Activated naive CD8-positive, alpha-beta T cell treated with anti-CD3 and anti-CD28 coated beads, Interleukin-2, amount 50 U/mL, for 16 hours (primary cell): ENCODE results near the gene LRAT.

Experiments used
- DNase-seq: peaks from one replicate; pipeline ENCODE4 v3.0.0-alpha.2; 2020; ENCODE audit warnings: low read depth, low spot score

Gene LRAT

GRCh38 chr4:154760895-154761294 lies 17.1 kb downstream of the LRAT start:
- DNase-seq: no peak

DNA sequence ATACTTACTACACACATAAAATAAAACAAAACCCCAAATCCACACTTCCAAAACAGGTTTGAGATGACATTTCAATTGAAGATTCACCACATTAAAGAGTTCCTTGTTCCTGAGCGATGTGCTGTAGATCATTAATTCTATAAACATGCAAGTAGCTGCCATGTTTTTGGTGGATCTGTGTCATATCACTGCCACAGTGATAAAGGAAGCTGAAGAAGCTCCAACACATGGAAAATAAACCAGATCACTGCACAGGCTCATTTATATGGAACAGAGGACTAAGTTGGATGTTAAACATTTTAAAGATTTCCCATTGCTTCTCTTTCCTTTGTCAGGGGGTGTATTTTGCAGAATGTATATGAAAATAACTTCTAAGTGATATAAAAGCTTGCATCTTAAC lies 34.5 kb downstream of the LRAT start:
- DNase-seq: no peak

- no peak for DNase-seq
Observed at GRCh38 chr4:154779362-154779947, 35.7 kb downstream of the LRAT start.

DNA sequence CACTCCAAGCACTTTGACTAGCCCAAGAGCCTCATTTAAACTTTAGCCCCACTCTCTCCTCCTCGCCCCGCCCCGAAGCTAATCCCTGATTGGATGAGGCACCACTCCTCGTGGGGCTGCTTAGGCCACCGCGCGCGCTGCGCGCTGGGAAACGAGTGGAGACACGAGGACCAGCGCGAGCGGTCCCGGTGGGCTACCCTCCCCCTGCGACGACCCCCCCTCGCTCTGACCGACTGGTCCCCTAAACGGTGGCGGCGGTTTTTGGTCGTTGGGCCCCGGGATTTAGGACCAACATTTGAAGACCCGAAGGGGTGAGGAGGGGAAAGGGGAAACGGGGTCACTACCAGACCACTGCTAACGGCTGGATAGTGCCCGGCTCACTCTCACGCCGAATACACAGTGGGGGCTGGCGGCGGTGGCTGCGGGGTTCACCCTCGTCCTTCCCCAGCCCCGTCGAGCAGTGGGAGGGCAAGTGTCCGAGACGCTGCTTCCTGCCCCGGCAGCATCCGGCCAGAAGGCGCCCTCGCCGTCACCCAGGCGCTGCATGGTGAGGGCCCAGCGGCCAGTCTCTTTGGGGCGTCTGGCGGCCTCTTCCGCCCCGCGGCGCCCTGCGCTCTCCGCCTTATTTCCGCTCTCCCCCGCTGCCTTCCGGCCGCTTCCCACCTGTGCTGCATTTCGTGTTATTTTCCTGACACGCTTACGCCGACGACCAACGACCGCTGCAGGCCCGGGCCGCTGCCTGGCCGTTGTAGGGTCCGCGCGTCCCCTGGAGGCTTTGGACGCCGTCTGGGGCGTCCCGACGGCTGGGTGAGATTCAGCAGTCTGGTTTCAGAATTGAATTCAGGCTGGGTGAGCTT lies 37.6 kb downstream of the LRAT start, which contains the start of gene RBM46:
Gene RBM46 (plus strand): TSS at position 147 of the 857 bp plus-strand sequence. CDS start 15,481 bp downstream, outside the sequence.
- no peak for DNase-seq

DNA sequence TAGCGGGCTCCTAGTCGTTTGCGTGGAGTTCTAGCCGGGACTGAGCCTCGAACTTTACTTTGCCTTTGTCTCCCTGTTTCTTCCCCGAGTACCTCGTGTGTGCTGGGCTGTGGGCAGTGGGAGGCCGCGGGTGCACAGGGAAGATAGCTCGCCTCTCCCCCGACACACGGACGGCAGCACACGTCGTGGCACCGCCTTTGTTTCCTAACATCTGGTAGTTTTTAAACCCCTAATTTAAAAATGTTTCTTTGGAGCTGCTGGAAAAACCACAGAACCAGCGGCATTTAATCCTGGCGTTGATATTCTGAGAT lies 38.1 kb downstream of the LRAT start:
- DNase-seq: no peak
